K562 (cell line): ENCODE data around the gene VAMP4. TPM values are rescaled to one million over a fixed set of nuclear protein-coding genes. Genes with fewer than 3 reads are reported as not detected.

ENCODE experiments used
- ASH1L ChIP-seq: fragments of 450-650 bp; IDR thresholded peaks from 2 replicates; pipeline ENCODE4 v1.6.1; 2018; ENCODE audit warnings: borderline replicate concordance, mild to moderate bottlenecking, low read depth; ENCODE audit not compliant: partially characterized antibody
- ATF1 ChIP-seq, 2 experiments: fragments of 450-650 bp in 1 of 2; IDR thresholded peaks; 2 replicates each; pipeline ENCODE4 v1.6.1; 2016; ENCODE audit warnings: missing compliant biosample characterization in 1 of 2, missing genetic modification characterization in 1 of 2
- NFATC3 ChIP-seq: fragments of 450-650 bp; IDR thresholded peaks from 2 replicates; pipeline ENCODE4 v1.6.1; 2017; ENCODE audit warnings: mild to moderate bottlenecking
- RBBP5 ChIP-seq: fragments of 200-600 bp; sonication (generic); IDR thresholded peaks from 2 replicates; pipeline ENCODE4 v1.6.1; 2012; ENCODE audit warnings: borderline replicate concordance, mild to moderate bottlenecking, low read length, control low read depth, inconsistent platforms; ENCODE audit not compliant: insufficient read depth, poor library complexity, severe bottlenecking
- RFX1 ChIP-seq: fragments of 450-650 bp; IDR thresholded peaks from 2 replicates; pipeline ENCODE4 v1.6.1; 2016; ENCODE audit warnings: mild to moderate bottlenecking, moderate library complexity
- SMARCA4 ChIP-seq: fragments of 450-650 bp; IDR thresholded peaks from 2 replicates; pipeline ENCODE4 v1.6.1; 2016
- SMC3 ChIP-seq: conservative IDR thresholded peaks from 2 replicates; pipeline ENCODE4 v1.6.1; 2011; ENCODE audit warnings: low read depth, low read length, improper control_type of control experiment; ENCODE audit not compliant: insufficient read depth
- SPI1 ChIP-seq: IDR thresholded peaks from 2 replicates; pipeline ENCODE4 v1.6.1; 2011; ENCODE audit warnings: low read depth, low read length, control low read depth, borderline replicate concordance
- SUPT5H ChIP-seq: fragments of 450-650 bp; IDR thresholded peaks from 2 replicates; pipeline ENCODE4 v1.6.1; 2016
- THRB ChIP-seq: fragments of 450-650 bp; formaldehyde crosslinking; conservative IDR thresholded peaks from 2 replicates; pipeline ENCODE4 v1.4.0; 2022; ENCODE audit warnings: mild to moderate bottlenecking, missing genetic modification characterization
- USF1 ChIP-seq: sonication (generic); formaldehyde crosslinking; IDR thresholded peaks from 2 replicates; pipeline ENCODE4 v1.9.0; 2022; ENCODE audit warnings: mild to moderate bottlenecking, missing genetic modification reagents
- WHSC1 ChIP-seq: IDR thresholded peaks from one replicate; pipeline ENCODE4 v1.6.1; 2012; ENCODE audit warnings: low read length, control low read depth, inconsistent platforms
- ZNF507 ChIP-seq: conservative IDR thresholded peaks from 2 replicates; pipeline ENCODE4 v1.6.1; 2017; ENCODE audit warnings: missing genetic modification characterization, missing compliant biosample characterization
- ZNF644 ChIP-seq: fragments of 200-800 bp; sonication (Bioruptor generic); IDR thresholded peaks from 2 replicates; pipeline ENCODE4 v1.6.1; 2016; ENCODE audit warnings: low read depth, missing genetic modification characterization, missing compliant biosample characterization
- polyA plus RNA-seq, 8 experiments: library from polyadenylated mRNA; depleted of rRNA in 4 of 8; stranded (reverse) in 5 of 8; unstranded in 3 of 8; fragments of >200 nt; fragmentation: Nextera tagmentation in 2 of 8; fragmentation: Illumina TruSeq in 1 of 8; extraction: Ambion mirVana in 2 of 8; extraction: Trizol in 1 of 8; gene quantifications; 2 replicates each; pipeline versions ENCODE4 v1.2.1 to v1.2.3, GENCODE V29; 2011 to 2014; ENCODE audit warnings: inconsistent platforms in 1 of 8, missing spikeins in 1 of 8
- total RNA-seq, 7 experiments: library from RNA; depleted of rRNA in 6 of 7; stranded (reverse); fragments of >200 nt in 6 of 7; fragmentation: Illumina TruSeq in 2 of 7; extraction: Trizol in 2 of 7; gene quantifications; 2 replicates each; pipeline versions ENCODE4 v1.2.1 to v1.2.3, GENCODE V29; 2011 to 2021; ENCODE audit warnings: low replicate concordance in 1 of 7
- TF ChIP-seq, protein P1 (sequence below): fragments of 250-450 bp; sonication (Bioruptor Pico); IDR thresholded peaks from 2 replicates; pipeline ENCODE4 v1.4.0; 2020
- TF ChIP-seq, protein P2 (sequence below): sonication (generic); formaldehyde crosslinking; IDR thresholded peaks from 2 replicates; pipeline ENCODE4 v1.8.1; 2023; ENCODE audit warnings: mild to moderate bottlenecking, missing genetic modification reagents
- TF ChIP-seq, protein P3 (sequence below): sonication (generic); formaldehyde crosslinking; IDR thresholded peaks from 2 replicates; pipeline ENCODE4 v1.8.1; 2023; ENCODE audit warnings: mild to moderate bottlenecking, missing genetic modification reagents
- TF ChIP-seq, protein P4 (sequence below): sonication (generic); formaldehyde crosslinking; IDR thresholded peaks from 2 replicates; pipeline ENCODE4 v1.8.0; 2022; ENCODE audit warnings: mild to moderate bottlenecking, low read depth, missing genetic modification reagents

The VAMP4 gene
- total and polyA plus RNA-seq, 9 of the 15 experiments (the other 6 are each of a cell fraction or from before 2014, with no cell fraction given): 3.3 to 21.4 (median 11.9) TPM

DNA sequence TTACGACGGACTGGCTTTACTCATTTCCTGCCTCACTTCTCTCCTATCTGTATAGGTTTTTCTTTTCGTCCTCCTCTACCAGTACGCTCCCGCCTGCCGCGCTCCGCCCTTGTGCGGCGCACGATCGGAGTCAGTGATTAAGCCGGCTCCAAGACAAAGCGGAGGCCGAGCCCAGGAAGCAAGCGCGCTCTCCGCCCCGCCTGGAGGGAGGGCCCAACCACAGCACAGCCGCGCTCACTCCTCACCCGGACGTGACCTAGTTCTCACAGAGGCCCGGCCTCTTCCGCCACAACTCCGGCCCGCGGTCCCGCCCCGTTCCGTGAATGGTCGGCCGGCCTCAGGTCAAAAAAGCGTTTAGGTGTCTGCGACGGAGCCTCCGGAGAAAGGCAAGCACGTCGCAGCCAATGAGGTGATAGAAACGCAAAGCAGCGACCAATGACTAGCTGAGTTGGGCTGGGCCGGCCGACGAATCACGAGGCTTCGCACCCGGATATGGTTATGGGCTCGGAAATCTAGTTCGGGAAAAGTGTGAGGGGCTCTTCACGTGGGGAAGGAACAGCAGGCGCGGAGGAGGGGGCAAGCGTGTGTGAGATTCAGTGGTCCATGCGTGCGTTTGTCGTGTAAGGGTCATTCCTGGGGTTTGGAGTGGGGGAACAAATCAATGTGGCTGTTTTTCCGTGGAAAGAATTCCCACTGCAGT, 39.5 kb upstream of the VAMP4 start, which contains the start of gene METTL13 (continued):
- TF ChIP-seq, protein P1, sequence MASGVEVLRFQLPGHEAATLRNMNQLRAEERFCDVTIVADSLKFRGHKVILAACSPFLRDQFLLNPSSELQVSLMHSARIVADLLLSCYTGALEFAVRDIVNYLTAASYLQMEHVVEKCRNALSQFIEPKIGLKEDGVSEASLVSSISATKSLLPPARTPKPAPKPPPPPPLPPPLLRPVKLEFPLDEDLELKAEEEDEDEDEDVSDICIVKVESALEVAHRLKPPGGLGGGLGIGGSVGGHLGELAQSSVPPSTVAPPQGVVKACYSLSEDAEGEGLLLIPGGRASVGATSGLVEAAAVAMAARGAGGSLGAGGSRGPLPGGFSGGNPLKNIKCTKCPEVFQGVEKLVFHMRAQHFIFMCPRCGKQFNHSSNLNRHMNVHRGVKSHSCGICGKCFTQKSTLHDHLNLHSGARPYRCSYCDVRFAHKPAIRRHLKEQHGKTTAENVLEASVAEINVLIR (CRISPR knock-in tag): peak; percentile 92
- TF ChIP-seq SUPT5H (peak; percentile 96), WHSC1 (no peak), THRB (CRISPR knock-in tag) (0 out of 2 replicates have a peak, but pooled peaks have one; percentile 89), RFX1 (no peak), SPI1 (no peak; the same call in 1 of the 2 replicates), ZNF507 (tag) (no peak), ZNF644 (tag) (no peak; the same call in 1 of the 2 replicates), SMC3 (0 out of 2 replicates have a peak, but pooled peaks have one; percentile 14), SMARCA4 (no peak; the same call in 1 of the 2 replicates), USF1 (CRISPR knock-in tag) (peak; percentile 23; the same call in 1 of the 2 replicates), NFATC3 (no peak), RBBP5 (peak; percentile 83), ASH1L (peak; percentile 96), ATF1 (CRISPR knock-in tag; IDR thresholded peaks at IDR 0.05) (peak; percentile 84), ATF1 (tag; IDR thresholded peaks at IDR 0.05) (peak; percentile 99)
- TF ChIP-seq, protein P2, sequence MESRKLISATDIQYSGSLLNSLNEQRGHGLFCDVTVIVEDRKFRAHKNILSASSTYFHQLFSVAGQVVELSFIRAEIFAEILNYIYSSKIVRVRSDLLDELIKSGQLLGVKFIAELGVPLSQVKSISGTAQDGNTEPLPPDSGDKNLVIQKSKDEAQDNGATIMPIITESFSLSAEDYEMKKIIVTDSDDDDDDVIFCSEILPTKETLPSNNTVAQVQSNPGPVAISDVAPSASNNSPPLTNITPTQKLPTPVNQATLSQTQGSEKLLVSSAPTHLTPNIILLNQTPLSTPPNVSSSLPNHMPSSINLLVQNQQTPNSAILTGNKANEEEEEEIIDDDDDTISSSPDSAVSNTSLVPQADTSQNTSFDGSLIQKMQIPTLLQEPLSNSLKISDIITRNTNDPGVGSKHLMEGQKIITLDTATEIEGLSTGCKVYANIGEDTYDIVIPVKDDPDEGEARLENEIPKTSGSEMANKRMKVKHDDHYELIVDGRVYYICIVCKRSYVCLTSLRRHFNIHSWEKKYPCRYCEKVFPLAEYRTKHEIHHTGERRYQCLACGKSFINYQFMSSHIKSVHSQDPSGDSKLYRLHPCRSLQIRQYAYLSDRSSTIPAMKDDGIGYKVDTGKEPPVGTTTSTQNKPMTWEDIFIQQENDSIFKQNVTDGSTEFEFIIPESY: no peak
- TF ChIP-seq, protein P3, sequence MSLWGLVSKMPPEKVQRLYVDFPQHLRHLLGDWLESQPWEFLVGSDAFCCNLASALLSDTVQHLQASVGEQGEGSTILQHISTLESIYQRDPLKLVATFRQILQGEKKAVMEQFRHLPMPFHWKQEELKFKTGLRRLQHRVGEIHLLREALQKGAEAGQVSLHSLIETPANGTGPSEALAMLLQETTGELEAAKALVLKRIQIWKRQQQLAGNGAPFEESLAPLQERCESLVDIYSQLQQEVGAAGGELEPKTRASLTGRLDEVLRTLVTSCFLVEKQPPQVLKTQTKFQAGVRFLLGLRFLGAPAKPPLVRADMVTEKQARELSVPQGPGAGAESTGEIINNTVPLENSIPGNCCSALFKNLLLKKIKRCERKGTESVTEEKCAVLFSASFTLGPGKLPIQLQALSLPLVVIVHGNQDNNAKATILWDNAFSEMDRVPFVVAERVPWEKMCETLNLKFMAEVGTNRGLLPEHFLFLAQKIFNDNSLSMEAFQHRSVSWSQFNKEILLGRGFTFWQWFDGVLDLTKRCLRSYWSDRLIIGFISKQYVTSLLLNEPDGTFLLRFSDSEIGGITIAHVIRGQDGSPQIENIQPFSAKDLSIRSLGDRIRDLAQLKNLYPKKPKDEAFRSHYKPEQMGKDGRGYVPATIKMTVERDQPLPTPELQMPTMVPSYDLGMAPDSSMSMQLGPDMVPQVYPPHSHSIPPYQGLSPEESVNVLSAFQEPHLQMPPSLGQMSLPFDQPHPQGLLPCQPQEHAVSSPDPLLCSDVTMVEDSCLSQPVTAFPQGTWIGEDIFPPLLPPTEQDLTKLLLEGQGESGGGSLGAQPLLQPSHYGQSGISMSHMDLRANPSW (CRISPR knock-in tag): no peak; the same call in 1 of the 2 replicates
- TF ChIP-seq, protein P4, sequence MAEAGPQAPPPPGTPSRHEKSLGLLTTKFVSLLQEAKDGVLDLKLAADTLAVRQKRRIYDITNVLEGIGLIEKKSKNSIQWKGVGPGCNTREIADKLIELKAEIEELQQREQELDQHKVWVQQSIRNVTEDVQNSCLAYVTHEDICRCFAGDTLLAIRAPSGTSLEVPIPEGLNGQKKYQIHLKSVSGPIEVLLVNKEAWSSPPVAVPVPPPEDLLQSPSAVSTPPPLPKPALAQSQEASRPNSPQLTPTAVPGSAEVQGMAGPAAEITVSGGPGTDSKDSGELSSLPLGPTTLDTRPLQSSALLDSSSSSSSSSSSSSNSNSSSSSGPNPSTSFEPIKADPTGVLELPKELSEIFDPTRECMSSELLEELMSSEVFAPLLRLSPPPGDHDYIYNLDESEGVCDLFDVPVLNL (CRISPR knock-in tag): no peak
